Endothelial cell of umbilical vein (primary cell): Measurements from ENCODE around the gene ADGRG7. TPM values are rescaled to one million over a fixed set of nuclear protein-coding genes. Genes with fewer than 3 reads are reported as not detected.

Source experiments
- BruUV-seq: library from RNA; stranded (reverse); fragments of 400-500 nt; replicated peaks from 2 replicates; lab custom pipeline; 2021; lab: Mats Ljungman, UMichigan
- CTCF ChIA-PET: fragments of 300-600, 350-600 bp; sonication (Branson Sonifier 250); formaldehyde crosslinking; loops from one replicate; lab custom pipeline; 2021; ENCODE audit warnings: antibody characterized with exemption, inconsistent platforms; lab: Charles Lee
- POLR2A ChIA-PET: fragments of 300-600, 350-600 bp; sonication (Branson Sonifier 250); formaldehyde crosslinking; loops from one replicate; lab custom pipeline; 2021; ENCODE audit warnings: antibody characterized with exemption, inconsistent platforms; lab: Charles Lee
- DNase-seq: peaks from one replicate; pipeline ENCODE4 v3.0.0-alpha.2; 2011; ENCODE audit warnings: low read depth, low spot score
- FAIRE-seq: peaks from 2 replicates; lab custom pipeline; 2011; peaks lifted over from hg19 to GRCh38; lab: Jason Lieb, UNC
- H2AFZ ChIP-seq: 2 replicates; pipeline ENCODE4 v1.6.0; 2012; ENCODE audit warnings: low read depth, low read length, control low read depth, inconsistent platforms
- H3K27ac ChIP-seq: 2 replicates; pipeline ENCODE4 v1.5.1; 2011; ENCODE audit warnings: low read depth, mild to moderate bottlenecking, control low read depth, low read length, moderate library complexity; ENCODE audit not compliant: insufficient read depth
- H3K27me3 ChIP-seq, 2 experiments: 2 replicates each; pipeline versions ENCODE4 v1.6.0 to v1.6.1; 2011; ENCODE audit warnings: low read length in 2 of 2, mixed read lengths in 1 of 2; ENCODE audit not compliant: control insufficient read depth in 2 of 2, insufficient read depth in 2 of 2
- H3K36me3 ChIP-seq, 2 experiments: 2 replicates in 1 of 2; 3 replicates in 1 of 2; pipeline ENCODE4 v1.5.1; 2011; ENCODE audit warnings: low read length in 2 of 2, mild to moderate bottlenecking in 1 of 2, moderate library complexity in 1 of 2; ENCODE audit not compliant: control insufficient read depth in 2 of 2, insufficient read depth in 2 of 2; ENCODE audit errors: extremely low read depth in 1 of 2
- H3K4me1 ChIP-seq: 3 replicates; pipeline ENCODE4 v1.5.1; 2011; ENCODE audit warnings: mild to moderate bottlenecking, low read length; ENCODE audit not compliant: control insufficient read depth, insufficient read depth; ENCODE audit errors: extremely low read depth
- H3K4me2 ChIP-seq: 2 replicates; pipeline ENCODE4 v1.6.1; 2011; ENCODE audit warnings: low read length, control low read depth, mixed read lengths; ENCODE audit not compliant: insufficient read depth
- H3K4me3 ChIP-seq, 3 experiments: fragments of 200-600 bp in 1 of 3; sonication (generic), shearing (Covaris generic) in 1 of 3; replicated peaks in 1 of 3; 2 replicates each; pipeline ENCODE4 v1.5.1; 2011 to 2016; ENCODE audit warnings: control low read depth in 3 of 3, low read length in 3 of 3, mild to moderate bottlenecking in 2 of 3, inconsistent platforms in 1 of 3, low read depth in 1 of 3, moderate library complexity in 1 of 3; ENCODE audit not compliant: insufficient read depth in 1 of 3
- H3K79me2 ChIP-seq: 2 replicates; pipeline ENCODE4 v1.6.0; 2012; ENCODE audit warnings: low read length, inconsistent platforms; ENCODE audit not compliant: control insufficient read depth, insufficient read depth
- H3K9ac ChIP-seq: replicated peaks from 2 replicates; pipeline ENCODE3; 2011; ENCODE audit warnings: low read length, control low read depth; ENCODE audit not compliant: insufficient read depth; ENCODE audit errors: extremely low read depth
- H3K9me1 ChIP-seq: replicated peaks from 3 replicates; pipeline ENCODE4 v1.6.0; 2011; ENCODE audit warnings: mild to moderate bottlenecking, low read length; ENCODE audit not compliant: control insufficient read depth, insufficient read depth; ENCODE audit errors: extremely low read depth
- H3K9me3 ChIP-seq: replicated peaks from 2 replicates; pipeline ENCODE4 v1.5.1; 2012; ENCODE audit warnings: low read length, inconsistent platforms; ENCODE audit not compliant: control insufficient read depth, insufficient read depth
- H4K20me1 ChIP-seq: replicated peaks from 2 replicates; pipeline ENCODE3; 2011; ENCODE audit warnings: mild to moderate bottlenecking, low read length; ENCODE audit not compliant: control insufficient read depth, insufficient read depth; ENCODE audit errors: extremely low read depth
- CTCF ChIP-seq, 2 donors: IDR thresholded peaks; 1 replicate in 1 of 2; 2 replicates in 1 of 2; pipeline ENCODE4 v1.5.1; 2011; ENCODE audit warnings: low read length in 2 of 2, mild to moderate bottlenecking in 2 of 2, moderate library complexity in 2 of 2, control low read depth in 1 of 2, inconsistent platforms in 1 of 2, low read depth in 1 of 2; ENCODE audit not compliant: insufficient read depth in 1 of 2; ENCODE audit errors: extremely low read depth in 1 of 2
- EZH2 ChIP-seq: IDR thresholded peaks from 2 replicates; pipeline ENCODE4 v1.6.1; 2012; ENCODE audit warnings: borderline replicate concordance, low read depth, mild to moderate bottlenecking, moderate library complexity, low read length, inconsistent platforms; ENCODE audit not compliant: severe bottlenecking
- FOS ChIP-seq: IDR thresholded peaks from 2 replicates; pipeline ENCODE4 v1.6.1; 2011; ENCODE audit warnings: mild to moderate bottlenecking, low read length, moderate library complexity, borderline replicate concordance; ENCODE audit not compliant: insufficient read depth
- GATA2 ChIP-seq: IDR thresholded peaks from 2 replicates; pipeline ENCODE4 v1.7.0; 2011; ENCODE audit warnings: low read depth, mild to moderate bottlenecking, moderate library complexity, mixed read lengths, low read length; ENCODE audit not compliant: insufficient read length, insufficient read depth
- JUN ChIP-seq: IDR thresholded peaks from 2 replicates; pipeline ENCODE4 v1.6.1; 2011; ENCODE audit warnings: borderline replicate concordance, low read depth; ENCODE audit not compliant: insufficient read length, insufficient read depth
- MYC ChIP-seq: IDR thresholded peaks from one replicate; pipeline ENCODE4 v1.6.1; 2011; ENCODE audit warnings: mild to moderate bottlenecking, low read depth, low read length
- POLR2A ChIP-seq: IDR thresholded peaks from 2 replicates; pipeline ENCODE4 v1.6.1; 2012; ENCODE audit warnings: low read depth, mild to moderate bottlenecking, control low read depth, low read length
- POLR2AphosphoS5 ChIP-seq: IDR thresholded peaks from 2 replicates; pipeline ENCODE4 v1.6.1; 2012; ENCODE audit warnings: low read depth, mild to moderate bottlenecking, control low read depth, low read length, moderate library complexity; ENCODE audit not compliant: insufficient read depth
- dilution Hi-C: fragments of 300-500 bp; cut with MboI; formaldehyde crosslinking; loops from one replicate; pipeline ENCODE4 v1.15.0; 2019; ENCODE audit warnings: low sequenced_read_pairs; ENCODE audit not compliant: extremely low pct_ligation_motif_present
- intact Hi-C: fragments of 100-400 bp; cut with micrococcal nuclease; formaldehyde crosslinking; loops from one replicate; pipeline ENCODE4 v1.10.0; 2022
- polyA plus RNA-seq, 4 experiments: library from polyadenylated mRNA; depleted of rRNA in 3 of 4; stranded (reverse) in 3 of 4; unstranded in 1 of 4; fragments of >200 nt; gene quantifications; 2 replicates each; pipeline versions ENCODE4 v1.2.1 to v1.2.3, GENCODE V29; 2011 to 2012; ENCODE audit warnings: missing spikeins in 1 of 4
- total RNA-seq: library from RNA; stranded (reverse); gene quantifications from 2 replicates; pipeline ENCODE4 v1.2.3, GENCODE V29; 2021
- TF ChIP-seq, protein P1 (sequence below): IDR thresholded peaks from 2 replicates; pipeline ENCODE4 v1.6.1; 2011; ENCODE audit not compliant: insufficient read depth, insufficient read length

The ADGRG7 gene
- total and polyA plus RNA-seq, 2 donors (not counting 3 experiments of a cell fraction or from before 2014, with no cell fraction given), result not detected

DNA sequence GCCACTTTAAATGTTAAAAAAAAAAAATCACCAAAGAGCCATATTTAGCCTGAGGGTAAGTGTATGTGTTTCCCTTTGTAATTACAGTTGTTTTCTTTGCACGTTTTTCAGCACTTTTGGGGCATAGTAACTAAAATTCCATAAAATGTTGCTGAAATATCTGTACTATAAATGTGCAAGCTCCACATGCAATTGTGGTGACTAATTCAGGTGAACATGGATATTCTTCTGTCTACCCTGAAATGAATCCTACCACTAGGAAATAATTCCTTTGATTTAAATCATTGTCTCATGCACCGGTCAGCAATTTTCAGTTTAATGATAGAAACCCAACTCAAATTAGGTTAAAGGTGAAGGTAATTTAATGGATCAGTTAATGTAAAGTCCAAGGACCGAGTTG lies 86.8 kb downstream of the ADGRG7 start:
- POLR2A ChIA-PET, result no interaction called here
- intact Hi-C loops, result no loop called here

GRCh38 chr3:100697172-100697571 lies 87.8 kb downstream of the ADGRG7 start:
- BruUV-seq, result no TSS peak
- H3K4me3 ChIP-seq, result no peak overlapping the region
- ChIA-PET CTCF (interaction anchor here (0.5 kb wide), 1 partner anchor 865 kb away, joined by 3 read pairs; no protein-coding TSS in a partner anchor), POLR2A (no interaction called here)
- no peak overlapping the region for H3K4me2 ChIP-seq
- intact Hi-C loops (no loop called here), dilution Hi-C loops (no loop called here)
- H3K4me1 ChIP-seq, result no peaks in the 10 kb centered on the region
- no peaks in the 10 kb centered on the region for H3K79me2 ChIP-seq
- H4K20me1 ChIP-seq, result no peaks in the 10 kb centered on the region
- TF ChIP-seq, protein P1, sequence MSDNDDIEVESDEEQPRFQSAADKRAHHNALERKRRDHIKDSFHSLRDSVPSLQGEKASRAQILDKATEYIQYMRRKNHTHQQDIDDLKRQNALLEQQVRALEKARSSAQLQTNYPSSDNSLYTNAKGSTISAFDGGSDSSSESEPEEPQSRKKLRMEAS, result no peak
- TF ChIP-seq GATA2 (no peak), FOS (no peak), CTCF (IDR thresholded peaks at IDR 0.05; ENCODE audit: extremely low read depth in 1 of 2, insufficient read depth in 1 of 2, low read depth in 1 of 2, low read length in 2 of 2) (no peak), MYC (no peak), EZH2 (no peak), POLR2A (no peak), POLR2AphosphoS5 (no peak), JUN (no peak)
- H3K9me3 ChIP-seq, result no peaks in the 10 kb centered on the region
- no peak for DNase-seq
- no peak for FAIRE-seq
- H3K36me3 ChIP-seq, result no peaks in the 10 kb centered on the region
- H3K27ac ChIP-seq, result no peak overlapping the region
- H2AFZ ChIP-seq, result no peak overlapping the region
- no peak overlapping the region for H3K9ac ChIP-seq
- peaks cover 12 to 35% of the 10 kb centered on the region in 2 experiments for H3K27me3 ChIP-seq
- H3K9me1 ChIP-seq, result no peaks in the 10 kb centered on the region

More for the DNA sequence above, 86.8 kb downstream of the ADGRG7 start:
- Histone ChIP-seq H3K36me3 (no peaks in the 10 kb centered on the region), H3K27ac (no peak overlapping the region), H3K9ac (no peak overlapping the region), H4K20me1 (no peaks in the 10 kb centered on the region), H3K4me2 (no peak overlapping the region), H3K27me3 (peaks cover 12 to 38% of the 10 kb centered on the region in 2 experiments), H3K9me1 (no peaks in the 10 kb centered on the region), H3K79me2 (no peaks in the 10 kb centered on the region), H3K4me1 (no peaks in the 10 kb centered on the region), H3K4me3 (no peak overlapping the region), H3K9me3 (no peaks in the 10 kb centered on the region), H2AFZ (no peak overlapping the region)
- no TSS peak for BruUV-seq
- CTCF ChIA-PET, result no interaction called here
- TF ChIP-seq GATA2 (no peak), POLR2A (no peak), FOS (no peak), POLR2AphosphoS5 (no peak)
- TF ChIP-seq, protein P1, result no peak
- FAIRE-seq (no peak), DNase-seq (no peak)
- dilution Hi-C loops, result no loop called here
